ENCODE measurements around the gene SH2D7.
"Not testable (repeated sequence)": the region's sequence is repeated elsewhere in the genome, so short reads cannot be mapped to it uniquely, and the experiment has no call there.

Gene SH2D7

DNA sequence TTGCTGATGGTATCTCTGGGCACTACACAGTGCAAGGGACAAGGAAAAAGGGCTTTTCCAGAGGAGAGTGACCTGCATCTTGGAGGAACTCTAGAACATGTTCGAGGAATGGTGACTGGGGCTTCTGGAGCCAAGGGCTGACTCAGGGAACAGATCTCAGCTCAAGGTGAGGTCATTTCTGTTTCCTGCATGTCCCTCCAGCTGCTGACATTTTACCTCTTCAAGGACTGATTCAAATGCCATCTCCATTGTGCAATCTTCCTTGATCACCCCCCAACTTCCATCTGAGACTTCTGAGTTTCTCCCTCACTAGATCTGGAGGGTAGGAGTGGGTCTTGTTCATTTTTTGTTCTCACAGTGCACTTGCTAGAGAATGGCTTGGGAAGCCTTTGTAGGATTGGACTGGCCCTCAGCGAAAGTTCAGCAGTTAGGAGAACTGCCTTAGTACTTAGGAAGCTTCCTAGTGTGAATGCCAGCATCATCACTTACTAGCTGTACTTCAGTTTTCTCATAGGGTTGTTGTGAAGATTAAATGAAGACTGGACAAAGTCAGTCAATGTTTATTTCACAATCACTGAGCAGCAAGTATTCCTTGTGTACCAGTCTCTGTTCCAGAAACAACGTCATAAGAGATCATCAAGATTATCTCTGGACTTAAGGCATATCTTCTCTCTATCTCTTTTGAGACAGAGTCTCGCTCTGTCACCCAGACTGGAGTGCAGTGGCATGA, 54.2 kb downstream of the SH2D7 start:
- no peak for DNase-seq

- no peak for DNase-seq
Measured at GRCh38 chr15:78147566-78147965, 55.2 kb downstream of the SH2D7 start.

DNA sequence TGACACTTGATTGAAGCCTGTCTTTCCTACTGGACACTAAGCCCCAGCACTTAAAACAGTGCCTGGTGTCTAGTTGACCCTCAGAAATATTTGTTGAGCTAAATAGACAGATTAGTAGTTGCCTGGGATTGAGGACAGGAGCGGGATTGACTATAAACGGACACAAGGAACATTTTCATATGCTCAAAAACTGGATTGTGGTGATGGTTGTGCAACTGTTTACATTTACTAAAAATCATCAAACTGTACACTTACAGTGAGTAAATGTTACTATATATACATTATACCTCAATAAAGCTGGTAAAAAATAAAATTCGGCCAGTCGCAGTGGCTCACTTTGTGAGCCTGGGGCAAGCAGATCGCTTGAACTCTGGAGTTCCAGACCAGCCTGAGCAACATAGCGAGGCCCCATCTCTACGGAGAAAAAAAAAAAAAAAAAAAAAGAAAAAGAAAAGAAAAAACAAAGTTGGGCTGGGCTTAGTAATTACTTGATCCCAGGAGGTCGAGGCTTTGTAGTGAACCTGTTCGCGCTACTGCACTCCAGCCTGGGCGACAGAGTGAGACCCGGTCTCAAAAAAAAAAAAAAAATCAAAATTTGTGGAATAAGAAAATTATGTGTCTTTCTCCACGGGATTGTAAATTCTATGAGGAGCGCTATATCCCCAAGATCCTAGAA, 56.2 kb downstream of the SH2D7 start:
- no peak for DNase-seq

- DNase-seq: peak; percentile 93
Measured at GRCh38 chr15:78149068-78149804, 56.9 kb downstream of the SH2D7 start, which contains the start of gene IDH3A. IDH3A (plus strand) TSS chr15:78149362; CDS start chr15:78149404, 42 bp downstream.

- peak; percentile 43 for DNase-seq
Measured at GRCh38 chr15:78149805-78150751, 57.7 kb downstream of the SH2D7 start.

DNA sequence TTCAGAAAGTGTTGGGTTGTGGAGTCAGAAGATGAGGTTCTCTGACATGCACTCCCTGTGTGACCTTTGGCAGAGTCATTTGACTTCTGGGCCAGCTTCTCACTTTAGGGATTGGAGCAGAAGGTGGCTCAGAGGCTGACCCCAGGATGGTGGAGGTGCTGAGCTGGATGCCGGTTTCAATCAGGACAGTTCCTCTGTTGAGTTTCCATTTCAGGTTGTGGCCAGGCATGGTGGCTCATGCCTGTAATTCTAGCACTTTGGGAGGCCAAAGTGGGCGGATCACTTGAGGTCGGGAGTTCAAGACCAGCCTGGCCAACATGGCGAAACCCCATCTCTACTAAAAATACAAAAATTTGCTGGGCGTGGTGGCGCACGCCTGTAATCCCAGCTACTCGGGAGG, 58.7 kb downstream of the SH2D7 start:
- DNase-seq: not testable (repeated sequence)
